HTR-8/SVneo (cell line): Measurements from ENCODE around the gene TENM4.
"Not testable (repeated sequence)": the region's sequence is repeated elsewhere in the genome, so short reads cannot be mapped to it uniquely, and the experiment has no call there.

Source experiments
- DNase-seq: peaks from one replicate; pipeline ENCODE4 v3.0.0; 2011; ENCODE audit warnings: low spot score, mixed read lengths; ENCODE audit not compliant: insufficient read length
- FAIRE-seq: peaks from 2 replicates; lab custom pipeline; 2011; peaks lifted over from hg19 to GRCh38; lab: Jason Lieb, UNC

Gene TENM4

GRCh38 chr11:78909386-78909785 lies 531.4 kb downstream of the TENM4 start:
- DNase-seq (no peak), FAIRE-seq (no peak)

- FAIRE-seq (no peak), DNase-seq (no peak)
These were observed 533.2 kb downstream of the TENM4 start for GRCh38 chr11:78907636-78908035.

GRCh38 chr11:78906566-78906965 lies 534.3 kb downstream of the TENM4 start:
- DNase-seq: no peak
- no peak for FAIRE-seq

GRCh38 chr11:78905756-78906155 lies 535.1 kb downstream of the TENM4 start:
- DNase-seq: no peak
- no peak for FAIRE-seq

GRCh38 chr11:78902771-78903507 lies 537.9 kb downstream of the TENM4 start:
- no peak for FAIRE-seq
- no peak for DNase-seq

GRCh38 chr11:78901831-78902230 lies 539.0 kb downstream of the TENM4 start:
- DNase-seq (no peak), FAIRE-seq (no peak)

- no peak for DNase-seq
- FAIRE-seq: no peak
These were observed 542.5 kb downstream of the TENM4 start for GRCh38 chr11:78898266-78898775.

- FAIRE-seq: no peak
- no peak for DNase-seq
These were observed 546.8 kb downstream of the TENM4 start for GRCh38 chr11:78893996-78894395.

- no peak for FAIRE-seq
- no peak for DNase-seq
These were observed 551.1 kb downstream of the TENM4 start for GRCh38 chr11:78889698-78890097.

- DNase-seq: no peak
- FAIRE-seq: no peak
These were observed 554.2 kb downstream of the TENM4 start for GRCh38 chr11:78886616-78887015.

- FAIRE-seq: no peak
- DNase-seq: no peak
These were observed 556.1 kb downstream of the TENM4 start for GRCh38 chr11:78884761-78885160.

- no peak for FAIRE-seq
These were observed 557.3 kb downstream of the TENM4 start for GRCh38 chr11:78883506-78883905.

GRCh38 chr11:78879094-78879980 lies 561.5 kb downstream of the TENM4 start:
- FAIRE-seq, DNase-seq: not testable (repeated sequence)

More at GRCh38 chr11:78883506-78883905, 557.3 kb downstream of the TENM4 start:
- DNase-seq: no peak

- FAIRE-seq (no peak), DNase-seq (no peak)
These were observed 562.2 kb downstream of the TENM4 start for GRCh38 chr11:78878631-78879030.

- DNase-seq: no peak
- FAIRE-seq: no peak
These were observed 564.2 kb downstream of the TENM4 start for GRCh38 chr11:78876676-78877075.

- DNase-seq: no peak
- no peak for FAIRE-seq
These were observed 570.2 kb downstream of the TENM4 start for GRCh38 chr11:78870655-78871054.

- no peak for DNase-seq
- FAIRE-seq: no peak
These were observed 571.5 kb downstream of the TENM4 start for GRCh38 chr11:78869293-78869692.

GRCh38 chr11:78868563-78868962 lies 572.3 kb downstream of the TENM4 start:
- FAIRE-seq: no peak

GRCh38 chr11:78860720-78861422 lies 580.0 kb downstream of the TENM4 start:
- FAIRE-seq (no peak), DNase-seq (no peak)

More at GRCh38 chr11:78868563-78868962, 572.3 kb downstream of the TENM4 start:
- DNase-seq: no peak

GRCh38 chr11:78857688-78858087 lies 583.1 kb downstream of the TENM4 start:
- FAIRE-seq: no peak

More at GRCh38 chr11:78857688-78858087, 583.1 kb downstream of the TENM4 start:
- no peak for DNase-seq
